GM18526 (cell line): Measurements from ENCODE around the gene CCDC57.

Experiments used
- POLR2A ChIP-seq: IDR thresholded peaks from 3 replicates; pipeline ENCODE4 v1.6.1; 2011; ENCODE audit not compliant: insufficient read length; ENCODE audit errors: extremely low read depth

CCDC57 gene

DNA sequence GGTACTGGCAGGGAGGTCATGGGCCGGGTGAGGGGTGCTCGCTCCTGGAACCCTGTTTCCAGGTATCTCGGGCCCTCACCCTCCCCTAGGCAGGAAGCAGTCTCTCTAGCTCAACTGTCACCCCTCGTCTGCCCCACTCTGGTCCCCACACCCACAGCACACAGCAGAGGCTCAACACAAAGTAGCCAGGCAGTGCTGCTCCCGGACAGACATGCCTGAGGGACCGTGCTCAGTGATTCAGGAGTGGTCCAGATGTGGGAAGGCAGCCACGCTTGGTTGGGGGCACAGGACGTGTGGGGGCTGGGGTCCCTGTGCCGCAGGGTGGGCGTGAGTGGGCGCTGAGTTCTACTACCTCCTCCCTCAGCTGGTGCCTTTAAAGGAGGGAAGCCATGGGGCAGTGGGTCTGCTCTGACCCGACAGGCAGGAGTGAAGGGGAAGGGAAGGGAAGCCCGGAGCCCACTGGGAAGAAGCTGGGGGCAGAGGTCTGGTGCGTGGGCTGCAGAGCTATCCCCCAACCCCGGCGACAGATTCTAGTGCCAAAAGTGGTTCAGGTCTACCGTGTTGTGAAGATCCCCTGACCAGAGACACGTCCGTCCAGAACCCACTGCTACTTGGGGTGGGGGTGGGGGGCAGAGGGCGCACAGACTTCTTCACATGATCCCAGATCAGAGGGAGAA, 28.0 kb upstream of the CCDC57 start:
- peak; percentile 10 for TF ChIP-seq POLR2A

DNA sequence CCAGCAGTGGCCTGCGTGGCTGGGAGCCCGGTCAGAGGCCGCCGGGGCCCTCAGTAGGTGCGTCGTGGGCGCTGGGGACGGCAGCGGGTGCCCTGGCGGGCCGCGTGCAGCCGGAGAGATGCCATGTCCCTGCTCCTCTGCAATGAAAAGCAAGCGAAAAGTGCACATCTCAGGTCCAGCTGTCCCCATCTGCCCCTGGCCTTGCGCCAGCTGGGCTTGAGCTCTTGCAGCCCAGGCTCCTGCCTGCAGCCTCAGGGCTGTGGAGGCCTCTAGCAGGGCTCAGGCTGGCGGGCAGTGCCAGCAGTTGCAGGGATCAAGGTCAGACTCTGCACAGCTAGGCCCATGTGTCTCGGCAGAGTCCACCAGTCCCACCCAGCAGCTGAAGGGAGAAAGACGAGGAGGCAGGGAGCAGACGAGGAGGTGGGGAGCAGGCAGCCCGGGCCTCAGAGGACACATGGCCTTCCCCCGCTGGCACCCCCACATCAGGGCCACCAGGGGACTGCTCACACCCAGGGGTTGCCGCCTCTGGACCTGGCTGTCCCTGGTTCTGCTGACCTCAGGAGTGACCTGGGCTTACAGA, 27.4 kb upstream of the CCDC57 start:
- no peak for TF ChIP-seq POLR2A

DNA sequence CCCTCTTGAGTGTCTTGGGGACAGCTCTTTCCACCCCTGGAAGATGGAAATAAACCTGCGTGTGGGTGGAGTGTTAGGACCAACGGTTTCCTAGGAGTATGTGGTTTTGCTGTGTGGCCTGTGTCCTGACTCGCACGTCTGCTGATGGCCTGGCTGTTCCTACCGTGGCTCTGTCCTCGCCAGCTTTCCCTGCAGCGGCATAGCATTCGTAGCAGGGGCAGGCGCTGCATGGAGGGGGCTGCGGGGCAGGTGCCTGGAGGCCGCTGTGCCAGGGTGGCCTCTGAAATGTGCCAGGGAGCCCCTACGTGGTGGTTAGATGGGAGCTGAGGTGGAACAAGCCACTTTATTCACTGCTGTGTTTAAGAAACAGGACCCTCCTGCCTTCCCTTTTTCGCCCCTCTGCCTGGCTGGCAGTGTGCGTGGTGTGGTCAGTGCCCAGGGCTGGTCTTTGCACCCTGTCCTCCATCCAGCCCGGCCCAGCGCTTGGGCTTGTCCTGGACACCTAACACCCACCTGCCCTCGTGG, 26.8 kb upstream of the CCDC57 start:
- TF ChIP-seq POLR2A = no peak

DNA sequence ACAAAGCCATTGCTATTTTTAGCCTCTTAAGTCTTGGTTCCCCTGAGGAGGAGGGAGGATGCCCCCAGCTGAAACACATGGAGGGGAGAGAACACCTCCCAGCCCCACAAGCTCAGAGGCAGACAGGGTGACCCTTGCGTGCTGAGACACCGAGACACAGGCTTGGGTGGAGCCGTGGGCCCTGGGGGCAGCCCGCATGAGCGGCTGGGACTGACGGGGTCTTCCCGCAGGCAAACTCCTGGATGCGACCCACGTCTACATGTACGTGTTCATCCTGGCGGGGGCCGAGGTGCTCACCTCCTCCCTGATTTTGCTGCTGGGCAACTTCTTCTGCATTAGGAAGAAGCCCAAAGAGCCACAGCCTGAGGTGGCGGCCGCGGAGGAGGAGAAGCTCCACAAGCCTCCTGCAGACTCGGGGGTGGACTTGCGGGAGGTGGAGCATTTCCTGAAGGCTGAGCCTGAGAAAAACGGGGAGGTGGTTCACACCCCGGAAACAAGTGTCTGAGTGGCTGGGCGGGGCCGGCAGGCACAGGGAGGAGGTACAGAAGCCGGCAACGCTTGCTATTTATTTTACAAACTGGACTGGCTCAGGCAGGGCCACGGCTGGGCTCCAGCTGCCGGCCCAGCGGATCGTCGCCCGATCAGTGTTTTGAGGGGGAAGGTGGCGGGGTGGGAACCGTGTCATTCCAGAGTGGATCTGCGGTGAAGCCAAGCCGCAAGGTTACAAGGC, 26.0 kb upstream of the CCDC57 start:
- no peak for TF ChIP-seq POLR2A

DNA sequence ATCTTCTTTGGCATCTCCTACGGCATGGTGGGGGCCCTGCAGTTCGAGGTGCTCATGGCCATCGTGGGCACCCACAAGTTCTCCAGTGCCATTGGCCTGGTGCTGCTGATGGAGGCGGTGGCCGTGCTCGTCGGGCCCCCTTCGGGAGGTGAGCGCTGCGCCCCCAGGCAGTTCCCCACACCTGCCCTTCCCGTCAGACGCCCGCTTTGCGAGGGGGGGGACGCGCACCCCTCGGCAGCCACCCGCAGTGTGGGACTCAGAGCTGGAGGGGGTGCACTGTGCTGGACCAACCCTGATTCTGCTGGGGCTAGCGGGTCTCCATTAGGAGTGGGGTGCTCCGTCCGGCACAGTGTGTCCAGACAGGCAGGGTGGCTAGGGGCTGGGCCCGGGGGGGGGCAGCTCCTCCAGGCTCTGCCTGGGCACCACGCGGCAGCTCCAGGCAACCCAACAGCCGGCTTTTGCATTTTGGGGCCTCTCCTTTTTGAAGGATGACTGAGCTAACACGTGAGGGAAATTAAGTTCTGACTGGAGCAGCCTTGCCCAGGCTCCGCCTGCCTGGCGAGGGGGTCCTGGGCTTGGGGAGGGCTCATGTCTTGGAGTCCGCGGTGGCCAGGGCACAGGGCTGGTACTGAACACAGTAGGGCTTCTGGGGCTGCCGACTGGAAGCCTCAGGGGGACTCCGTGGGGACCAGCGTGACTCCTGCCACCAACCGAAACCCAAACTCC, 25.3 kb upstream of the CCDC57 start:
- no peak for TF ChIP-seq POLR2A

DNA sequence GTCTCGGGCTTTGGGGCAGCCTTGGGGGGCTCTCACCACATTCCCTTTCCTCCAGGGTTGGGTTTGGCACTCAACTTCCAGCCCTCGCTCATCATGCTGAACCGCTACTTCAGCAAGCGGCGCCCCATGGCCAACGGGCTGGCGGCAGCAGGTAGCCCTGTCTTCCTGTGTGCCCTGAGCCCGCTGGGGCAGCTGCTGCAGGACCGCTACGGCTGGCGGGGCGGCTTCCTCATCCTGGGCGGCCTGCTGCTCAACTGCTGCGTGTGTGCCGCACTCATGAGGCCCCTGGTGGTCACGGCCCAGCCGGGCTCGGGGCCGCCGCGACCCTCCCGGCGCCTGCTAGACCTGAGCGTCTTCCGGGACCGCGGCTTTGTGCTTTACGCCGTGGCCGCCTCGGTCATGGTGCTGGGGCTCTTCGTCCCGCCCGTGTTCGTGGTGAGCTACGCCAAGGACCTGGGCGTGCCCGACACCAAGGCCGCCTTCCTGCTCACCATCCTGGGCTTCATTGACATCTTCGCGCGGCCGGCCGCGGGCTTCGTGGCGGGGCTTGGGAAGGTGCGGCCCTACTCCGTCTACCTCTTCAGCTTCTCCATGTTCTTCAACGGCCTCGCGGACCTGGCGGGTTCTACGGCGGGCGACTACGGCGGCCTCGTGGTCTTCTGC, 24.6 kb upstream of the CCDC57 start:
- TF ChIP-seq POLR2A = no peak

DNA sequence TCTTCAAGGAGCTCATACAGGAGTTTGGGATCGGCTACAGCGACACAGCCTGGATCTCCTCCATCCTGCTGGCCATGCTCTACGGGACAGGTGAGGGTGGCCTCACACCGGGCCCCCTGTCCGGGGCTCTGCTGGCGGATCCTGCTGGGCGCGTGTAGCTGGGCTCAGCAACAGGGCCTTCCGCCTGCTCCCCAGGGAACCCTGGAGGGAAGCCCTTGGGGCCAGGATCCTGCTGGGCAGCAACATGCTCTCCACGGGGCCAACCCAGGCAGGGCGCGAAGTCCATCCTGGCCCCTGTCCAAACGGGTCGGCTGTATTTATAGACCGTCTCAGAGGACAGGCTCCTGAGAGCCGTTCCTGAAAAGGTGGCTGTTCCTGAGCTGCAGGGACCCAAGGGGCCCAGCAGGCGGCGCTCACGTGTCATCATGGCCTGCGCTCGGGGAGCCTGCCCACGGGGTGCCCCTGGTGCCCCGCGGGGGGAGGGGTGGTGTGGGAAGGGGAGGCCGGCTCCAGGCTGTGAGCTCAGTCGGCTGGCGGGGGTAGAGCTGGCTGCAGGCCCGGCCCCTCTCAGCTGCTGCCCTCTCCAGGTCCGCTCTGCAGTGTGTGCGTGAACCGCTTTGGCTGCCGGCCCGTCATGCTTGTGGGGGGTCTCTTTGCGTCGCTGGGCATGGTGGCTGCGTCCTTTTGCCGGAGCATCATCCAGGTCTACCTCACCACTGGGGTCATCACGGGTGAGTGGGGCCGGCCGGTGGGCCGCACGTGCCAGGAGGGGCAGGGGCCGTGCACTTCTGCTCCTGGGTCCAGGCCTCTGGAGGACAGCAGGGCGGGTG, 23.7 kb upstream of the CCDC57 start:
- no peak for TF ChIP-seq POLR2A

DNA sequence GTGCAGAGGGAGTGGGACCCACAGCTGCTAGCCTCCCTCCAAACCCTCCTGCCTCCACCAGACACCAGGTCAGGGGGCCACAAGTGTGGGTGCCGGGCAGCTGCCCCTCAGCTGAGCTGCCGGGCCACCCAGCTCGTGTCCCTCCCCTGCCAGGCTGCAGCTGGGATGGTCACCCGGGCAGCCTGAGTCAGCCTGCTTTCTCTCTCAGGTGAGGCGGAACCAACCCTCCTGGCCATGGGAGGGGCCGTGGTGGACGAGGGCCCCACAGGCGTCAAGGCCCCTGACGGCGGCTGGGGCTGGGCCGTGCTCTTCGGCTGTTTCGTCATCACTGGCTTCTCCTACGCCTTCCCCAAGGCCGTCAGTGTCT, 23.1 kb upstream of the CCDC57 start:
- TF ChIP-seq POLR2A = no peak

DNA sequence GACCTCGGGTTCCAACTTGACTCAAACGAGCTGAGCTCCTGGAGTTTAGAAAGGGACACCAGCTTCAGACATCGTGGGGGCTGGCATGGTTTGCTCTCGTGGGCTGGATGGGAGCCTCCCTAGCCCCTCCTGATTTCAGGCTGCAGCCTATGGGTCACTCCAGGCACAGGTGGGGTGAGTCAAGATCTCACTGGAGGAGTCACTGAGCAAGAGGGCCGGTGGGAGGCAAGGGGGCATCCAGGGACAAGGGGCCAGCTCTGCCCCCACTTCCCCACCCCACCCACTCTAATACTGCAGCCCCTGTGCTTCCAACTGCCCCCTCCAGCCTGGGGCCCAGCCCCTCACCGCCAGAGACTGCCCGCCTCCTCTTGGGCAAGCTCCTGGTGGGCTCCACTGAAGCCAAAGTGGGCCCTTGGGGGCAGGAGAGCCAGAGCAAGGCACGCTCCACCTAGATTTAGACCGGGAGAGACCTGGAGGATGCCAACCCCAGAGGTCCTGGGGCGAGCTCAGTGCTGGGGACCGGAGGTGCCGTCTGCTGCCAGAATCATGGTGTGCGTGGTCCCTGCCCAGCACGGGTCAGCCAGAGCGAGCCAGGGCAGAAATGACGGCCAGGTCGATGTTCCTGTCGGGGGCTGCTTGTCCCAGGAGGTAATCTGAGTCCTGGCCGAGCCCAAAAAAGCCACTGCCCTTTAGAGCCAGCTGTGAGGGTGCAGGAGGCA, 22.6 kb upstream of the CCDC57 start:
- no peak for TF ChIP-seq POLR2A

DNA sequence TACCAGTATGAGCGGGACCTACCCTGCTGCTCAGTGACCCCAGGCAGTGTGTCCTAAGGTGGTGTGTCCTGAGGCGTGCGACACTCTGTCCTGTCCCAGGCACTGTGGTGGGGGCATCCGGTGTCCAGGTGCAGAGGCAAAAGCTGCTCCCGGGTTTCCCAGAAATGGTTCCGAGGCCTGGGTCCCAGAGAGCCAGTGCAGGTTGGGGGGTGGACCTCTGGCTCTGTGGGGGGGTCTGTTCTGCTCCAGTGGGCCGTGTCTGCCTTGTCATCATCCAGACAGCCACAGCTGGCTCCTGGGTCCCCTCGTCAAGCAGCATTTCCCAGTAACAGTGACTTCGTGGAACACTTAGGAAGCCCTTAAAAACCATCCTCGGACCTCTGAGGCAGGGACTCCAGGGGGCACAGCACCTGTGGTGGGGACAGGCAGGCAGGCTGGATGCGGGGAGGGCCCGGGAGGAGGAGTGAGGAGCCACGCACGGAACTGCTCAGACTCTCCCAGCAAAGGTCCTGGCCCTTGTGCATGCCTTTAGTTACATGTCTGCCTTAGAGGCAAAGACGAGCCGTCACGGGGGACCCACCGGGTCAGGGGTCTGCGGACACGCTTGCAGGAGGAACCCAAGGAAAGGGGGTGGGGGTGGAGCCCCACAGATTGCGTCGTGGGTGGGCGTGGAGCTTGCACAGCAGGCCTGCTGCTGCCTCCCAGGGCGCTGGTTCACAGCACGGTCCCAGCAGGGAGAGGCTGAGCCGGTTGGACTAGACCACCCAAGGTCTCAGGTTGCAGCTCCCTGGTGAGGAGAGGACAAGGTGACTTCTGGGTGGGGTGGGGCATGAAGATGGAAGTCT, 21.8 kb upstream of the CCDC57 start:
- no peak for TF ChIP-seq POLR2A

DNA sequence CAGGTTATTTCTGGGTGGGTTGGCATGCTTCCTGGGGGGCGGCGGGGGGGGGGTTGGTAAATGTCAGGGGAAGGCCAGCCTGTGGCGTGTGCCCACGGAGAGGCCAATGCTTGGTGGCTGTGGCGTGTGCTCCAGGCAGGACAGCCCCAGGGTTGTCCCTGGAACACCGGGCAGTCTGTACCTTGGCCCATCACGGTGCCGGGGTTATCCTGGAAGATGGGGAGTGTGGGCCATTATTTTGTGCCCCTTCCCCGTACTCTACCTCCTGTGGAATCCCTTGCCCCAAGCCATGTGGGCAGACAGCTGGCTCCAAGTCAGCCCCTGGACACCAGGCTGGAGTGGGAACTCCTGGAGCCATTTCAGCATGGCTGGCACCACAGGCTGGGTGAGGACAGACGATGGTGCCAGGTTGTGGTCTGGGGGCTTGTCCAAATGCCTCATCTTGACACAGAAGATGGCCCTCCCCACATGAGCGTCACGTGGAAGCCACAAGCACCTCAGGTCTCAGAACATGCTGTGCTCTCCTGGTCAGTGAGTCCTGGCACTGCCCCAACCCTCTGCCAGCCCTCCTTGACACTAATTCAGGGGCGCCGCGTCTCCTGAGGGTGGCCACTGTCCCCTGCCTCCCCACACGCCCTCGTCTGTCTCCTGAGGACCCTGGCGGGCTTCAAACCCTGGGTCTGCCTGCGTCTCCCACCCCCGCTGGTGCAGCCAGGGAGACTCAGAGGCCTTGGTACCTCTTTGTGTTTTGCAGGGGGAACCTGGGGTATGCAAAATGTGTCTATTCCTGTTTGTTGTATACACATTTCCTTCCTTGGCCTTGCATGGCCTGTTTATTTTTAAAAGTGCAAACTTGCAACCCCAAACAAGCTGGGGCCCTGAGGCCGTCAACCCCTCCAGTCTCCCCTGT, 20.5 kb upstream of the CCDC57 start:
- no peak for TF ChIP-seq POLR2A

DNA sequence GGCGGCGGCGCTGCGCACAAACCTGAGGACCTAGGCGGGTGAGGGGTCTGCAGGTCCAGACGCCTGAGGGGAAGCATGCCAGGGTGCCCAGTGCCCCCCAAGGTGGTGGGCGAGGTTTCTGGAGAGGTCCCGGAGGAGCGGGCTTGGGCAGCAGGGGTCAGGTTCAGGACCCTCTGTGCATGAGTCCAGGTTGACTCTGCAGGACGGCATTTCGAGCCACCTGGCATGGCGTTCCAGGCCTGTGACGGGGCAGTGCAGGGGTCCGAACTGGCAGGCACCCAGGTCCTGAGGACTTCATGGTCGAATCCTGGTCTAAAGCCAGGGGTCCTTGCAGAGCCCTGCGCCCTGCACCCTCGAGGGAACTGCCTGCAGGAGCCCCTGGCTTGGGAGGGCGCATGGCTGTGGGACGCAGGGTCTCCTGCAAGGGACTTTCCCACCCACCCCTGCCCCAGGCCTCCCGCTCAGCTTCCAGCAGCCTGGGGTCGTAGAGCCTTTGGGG, 19.7 kb upstream of the CCDC57 start:
- TF ChIP-seq POLR2A = no peak
